ENCODE results near the gene TLR8.

Gene TLR8

GRCh38 chrX:12906046-12906761, at the start of gene TLR8:
TSS of gene TLR8 (plus strand) at chrX:12906620. CDS start at chrX:12906707, 87 bp downstream.
- no peak for DNase-seq

GRCh38 chrX:12865359-12865758, 41.1 kb upstream of the TLR8 start:
- no peak for DNase-seq

- DNase-seq: no peak
Observed at GRCh38 chrX:12866451-12867377, 39.7 kb upstream of the TLR8 start, which contains the start of gene TLR7. TSS of gene TLR7 (plus strand) at chrX:12867072. CDS start at chrX:12867579, 507 bp downstream.

- DNase-seq: peak; percentile 6
Observed at GRCh38 chrX:12867685-12868084, 38.7 kb upstream of the TLR8 start.

- DNase-seq: no peak
Observed at GRCh38 chrX:12868747-12869146, 37.7 kb upstream of the TLR8 start.

GRCh38 chrX:12871257-12871656, 35.2 kb upstream of the TLR8 start:
- no peak for DNase-seq

- no peak for DNase-seq
Observed at GRCh38 chrX:12872741-12873140, 33.7 kb upstream of the TLR8 start.

GRCh38 chrX:12874581-12874980, 31.8 kb upstream of the TLR8 start:
- DNase-seq: no peak

GRCh38 chrX:12877386-12877785, 29.0 kb upstream of the TLR8 start:
- DNase-seq: no peak

GRCh38 chrX:12878536-12878935, 27.9 kb upstream of the TLR8 start:
- no peak for DNase-seq

- no peak for DNase-seq
Observed at GRCh38 chrX:12881914-12882313, 24.5 kb upstream of the TLR8 start.

GRCh38 chrX:12885508-12885907, 20.9 kb upstream of the TLR8 start:
- no peak for DNase-seq

- DNase-seq: no peak
Observed at GRCh38 chrX:12886545-12886944, 19.9 kb upstream of the TLR8 start.

GRCh38 chrX:12887141-12887540, 19.3 kb upstream of the TLR8 start:
- no peak for DNase-seq

- DNase-seq: no peak
Observed at GRCh38 chrX:12887767-12888166, 18.7 kb upstream of the TLR8 start.

GRCh38 chrX:12890467-12890866, 16.0 kb upstream of the TLR8 start:
- no peak for DNase-seq

GRCh38 chrX:12891171-12891570, 15.2 kb upstream of the TLR8 start:
- DNase-seq: no peak

GRCh38 chrX:12891915-12892506, 14.4 kb upstream of the TLR8 start:
- no peak for DNase-seq

GRCh38 chrX:12892716-12893115, 13.7 kb upstream of the TLR8 start:
- DNase-seq: no peak

- DNase-seq: peak; percentile 39
Observed at GRCh38 chrX:12894074-12895030, 12.1 kb upstream of the TLR8 start.

- peak; percentile 10 for DNase-seq
Observed at GRCh38 chrX:12895866-12896265, 10.6 kb upstream of the TLR8 start.

- DNase-seq: no peak
Observed at GRCh38 chrX:12896935-12897334, 9.5 kb upstream of the TLR8 start.
